CD1c-positive myeloid dendritic cell (primary cell): Measurements from ENCODE around the gene ISM1.
"Not testable (repeated sequence)": the region's sequence is repeated elsewhere in the genome, so short reads cannot be mapped to it uniquely, and the experiment has no call there.

Experiments used
- DNase-seq: peaks from one replicate; pipeline ENCODE4 v3.0.0-alpha.2; 2016; ENCODE audit errors: extremely low spot score

The ISM1 gene

GRCh38 chr20:13221673-13222318, 722 bp downstream of the ISM1 start:
- DNase-seq, result peak; percentile 19

- no peak for DNase-seq
These were observed 1.2 kb downstream of the ISM1 start for GRCh38 chr20:13222319-13222716.

GRCh38 chr20:13223736-13224520, 2.9 kb downstream of the ISM1 start:
- no peak for DNase-seq

- no peak for DNase-seq
These were observed 5.3 kb downstream of the ISM1 start for GRCh38 chr20:13226367-13226766.

GRCh38 chr20:13228771-13229170, 7.7 kb downstream of the ISM1 start:
- DNase-seq, result no peak

- DNase-seq, result no peak
These were observed 8.5 kb downstream of the ISM1 start for GRCh38 chr20:13229538-13229937.

- DNase-seq, result peak; percentile 19
These were observed 10.1 kb downstream of the ISM1 start for GRCh38 chr20:13231031-13231752.

GRCh38 chr20:13232999-13233398, 11.9 kb downstream of the ISM1 start:
- DNase-seq, result no peak

GRCh38 chr20:13234961-13235360, 13.9 kb downstream of the ISM1 start:
- DNase-seq, result no peak

- not testable (repeated sequence) for DNase-seq
These were observed 15.3 kb downstream of the ISM1 start for GRCh38 chr20:13236360-13236759.

GRCh38 chr20:13236990-13237720, 16.1 kb downstream of the ISM1 start:
- DNase-seq, result no peak

- DNase-seq, result no peak
These were observed 17.1 kb downstream of the ISM1 start for GRCh38 chr20:13238001-13238653.

- no peak for DNase-seq
These were observed 22.8 kb downstream of the ISM1 start for GRCh38 chr20:13243826-13244376.

- no peak for DNase-seq
These were observed 24.2 kb downstream of the ISM1 start for GRCh38 chr20:13245250-13245723.

- no peak for DNase-seq
These were observed 28.2 kb downstream of the ISM1 start for GRCh38 chr20:13249118-13249797.

GRCh38 chr20:13249798-13250170, 28.7 kb downstream of the ISM1 start:
- DNase-seq, result no peak

- no peak for DNase-seq
These were observed 29.2 kb downstream of the ISM1 start for GRCh38 chr20:13250251-13250650.

- DNase-seq, result no peak
These were observed 30.2 kb downstream of the ISM1 start for GRCh38 chr20:13251106-13251903.

- no peak for DNase-seq
These were observed 30.8 kb downstream of the ISM1 start for GRCh38 chr20:13251904-13252297.

GRCh38 chr20:13255356-13255755, 34.3 kb downstream of the ISM1 start:
- no peak for DNase-seq
